Mesendoderm (in vitro differentiated cells): ENCODE results near the gene RUNDC1.

Experiments
- DNase-seq: peaks from one replicate; pipeline ENCODE4 v3.0.0; 2013
- H2AK5ac ChIP-seq: 2 replicates; pipeline ENCODE4 v1.6.1; 2013; ENCODE audit warnings: low read length, inconsistent platforms
- H2BK120ac ChIP-seq: 2 replicates; pipeline ENCODE4 v1.6.1; 2013; ENCODE audit warnings: low read depth, mild to moderate bottlenecking, low read length, moderate library complexity, mixed read lengths
- H2BK15ac ChIP-seq: replicated peaks from 2 replicates; pipeline ENCODE4 v1.6.1; 2013; ENCODE audit warnings: low read depth, mild to moderate bottlenecking, moderate library complexity
- H2BK5ac ChIP-seq: 2 replicates; pipeline ENCODE4 v1.6.1; 2013; ENCODE audit warnings: low read length, inconsistent platforms
- H3K18ac ChIP-seq: 2 replicates; pipeline ENCODE4 v1.6.1; 2013; ENCODE audit warnings: mild to moderate bottlenecking, low read length, mixed read lengths
- H3K23ac ChIP-seq: one replicate; pipeline ENCODE4 v1.6.1; 2013; ENCODE audit warnings: low read length
- H3K27ac ChIP-seq: 2 replicates; pipeline ENCODE4 v1.5.1; 2013; ENCODE audit warnings: low read depth, mild to moderate bottlenecking, inconsistent platforms, low read length, moderate library complexity
- H3K27me3 ChIP-seq: 2 replicates; pipeline ENCODE4 v1.6.1; 2013; ENCODE audit warnings: low read length, control low read depth, mild to moderate bottlenecking, inconsistent platforms; ENCODE audit not compliant: insufficient read depth, poor library complexity
- H3K36me3 ChIP-seq: 2 replicates; pipeline ENCODE4 v1.6.1; 2013; ENCODE audit warnings: low read length, inconsistent platforms; ENCODE audit not compliant: control insufficient read depth, insufficient read depth
- H3K4ac ChIP-seq: one replicate; pipeline ENCODE4 v1.6.1; 2013; ENCODE audit warnings: low read depth, mild to moderate bottlenecking, low read length, moderate library complexity
- H3K4me1 ChIP-seq: 2 replicates; pipeline ENCODE4 v1.6.1; 2013; ENCODE audit warnings: low read depth, low read length, inconsistent platforms; ENCODE audit not compliant: control insufficient read depth
- H3K4me2 ChIP-seq: 2 replicates; pipeline ENCODE4 v1.6.1; 2013; ENCODE audit warnings: low read length
- H3K4me3 ChIP-seq: 2 replicates; pipeline ENCODE4 v1.5.1; 2013; ENCODE audit warnings: mild to moderate bottlenecking, low read length
- H3K56ac ChIP-seq: one replicate; pipeline ENCODE4 v1.6.1; 2013; ENCODE audit warnings: low read length
- H3K79me1 ChIP-seq: 2 replicates; pipeline ENCODE4 v1.6.1; 2013; ENCODE audit warnings: low read length, inconsistent platforms
- H3K79me2 ChIP-seq: 2 replicates; pipeline ENCODE4 v1.6.1; 2013; ENCODE audit warnings: mild to moderate bottlenecking, low read length; ENCODE audit not compliant: control insufficient read depth, insufficient read depth
- H3K9ac ChIP-seq: 2 replicates; pipeline ENCODE4 v1.6.1; 2013; ENCODE audit warnings: low read length, inconsistent platforms
- H4K5ac ChIP-seq: one replicate; pipeline ENCODE4 v1.6.1; 2013; ENCODE audit warnings: low read length
- H4K8ac ChIP-seq: one replicate; pipeline ENCODE4 v1.6.1; 2013; ENCODE audit warnings: low read depth, mild to moderate bottlenecking, control low read depth, low read length, moderate library complexity
- WGBS: extraction: QIAGEN DNeasy Blood & Tissue Kit; methylation state at CpG from one replicate; pipeline ENCODE4 v1.1.7; 2013; ENCODE audit warnings: low lambda C conversion rate, missing lambda C conversion rate; ENCODE audit not compliant: insufficient coverage; ENCODE audit errors: extremely low coverage; 5-methylcytosine and 5-hydroxymethylcytosine counted together

The RUNDC1 gene

GRCh38 chr17:42982266-42982665 lies 1.9 kb downstream of the RUNDC1 start:
- no peak overlapping the region for H3K18ac ChIP-seq
- H4K5ac ChIP-seq: no peak overlapping the region
- no peak overlapping the region for H3K56ac ChIP-seq
- no peak overlapping the region for H3K9ac ChIP-seq
- H3K36me3 ChIP-seq: peaks cover 1% of the 10 kb centered on the region
- peaks cover 5% of the 10 kb centered on the region for H3K79me1 ChIP-seq
- H2BK15ac ChIP-seq: no peak overlapping the region
- H2BK120ac ChIP-seq: no peak overlapping the region
- no peak overlapping the region for H3K27ac ChIP-seq
- H3K79me2 ChIP-seq: peaks cover 5% of the 10 kb centered on the region
- no peak overlapping the region for H3K23ac ChIP-seq
- H4K8ac ChIP-seq: no peak overlapping the region
- no peak overlapping the region for H2BK5ac ChIP-seq
- H3K4ac ChIP-seq: no peak overlapping the region
- H2AK5ac ChIP-seq: no peak overlapping the region
- no peak for DNase-seq
- no peak overlapping the region for H3K4me2 ChIP-seq
- no peak overlapping the region for H3K4me3 ChIP-seq
- peaks cover 1% of the 10 kb centered on the region for H3K4me1 ChIP-seq
- H3K27me3 ChIP-seq: no peaks in the 10 kb centered on the region

- H3K18ac ChIP-seq: no peak overlapping the region
- H2BK120ac ChIP-seq: no peak overlapping the region
- peaks cover 3% of the 10 kb centered on the region for H3K36me3 ChIP-seq
- peaks cover 5% of the 10 kb centered on the region for H3K79me2 ChIP-seq
- H3K23ac ChIP-seq: no peak overlapping the region
- H4K5ac ChIP-seq: no peak overlapping the region
- no peak overlapping the region for H4K8ac ChIP-seq
- H3K79me1 ChIP-seq: peaks cover 5% of the 10 kb centered on the region
- no peak overlapping the region for H3K27ac ChIP-seq
- H2BK5ac ChIP-seq: no peak overlapping the region
- WGBS: no CpG with 5 or more reads among the region's 1 CpG
- H2AK5ac ChIP-seq: no peak overlapping the region
- no peak overlapping the region for H3K9ac ChIP-seq
- H3K4me1 ChIP-seq: no peaks in the 10 kb centered on the region
- H2BK15ac ChIP-seq: no peak overlapping the region
- H3K4me3 ChIP-seq: no peak overlapping the region
- no peak overlapping the region for H3K4ac ChIP-seq
- H3K56ac ChIP-seq: no peak overlapping the region
- no peaks in the 10 kb centered on the region for H3K27me3 ChIP-seq
- DNase-seq: no peak
- no peak overlapping the region for H3K4me2 ChIP-seq
Observed at GRCh38 chr17:42985225-42985624, 4.9 kb downstream of the RUNDC1 start.

GRCh38 chr17:42989141-42989540 lies 8.8 kb downstream of the RUNDC1 start:
- Histone ChIP-seq H3K36me3 (peaks cover 15% of the 10 kb centered on the region), H3K4me1 (no peaks in the 10 kb centered on the region), H2BK5ac (no peak overlapping the region), H3K79me2 (no peaks in the 10 kb centered on the region), H3K18ac (no peak overlapping the region), H3K27ac (no peak overlapping the region), H3K4ac (no peak overlapping the region), H2AK5ac (no peak overlapping the region), H3K79me1 (no peaks in the 10 kb centered on the region), H3K23ac (no peak overlapping the region), H3K4me2 (no peak overlapping the region), H2BK15ac (no peak overlapping the region), H2BK120ac (no peak overlapping the region), H3K56ac (no peak overlapping the region), H4K5ac (no peak overlapping the region), H3K27me3 (no peaks in the 10 kb centered on the region), H4K8ac (no peak overlapping the region), H3K4me3 (no peak overlapping the region), H3K9ac (no peak overlapping the region)
- WGBS: no CpG with 5 or more reads among the region's 5 CpGs
- no peak for DNase-seq

- no peak overlapping the region for H2AK5ac ChIP-seq
- no peaks in the 10 kb centered on the region for H3K27me3 ChIP-seq
- no peaks in the 10 kb centered on the region for H3K4me1 ChIP-seq
- no CpG with 5 or more reads among the region's 6 CpGs for whole genome bisulfite sequencing
- no peak overlapping the region for H2BK15ac ChIP-seq
- no peak overlapping the region for H3K23ac ChIP-seq
- H3K4me2 ChIP-seq: no peak overlapping the region
- no peaks in the 10 kb centered on the region for H3K79me2 ChIP-seq
- H2BK120ac ChIP-seq: no peak overlapping the region
- no peak overlapping the region for H3K4ac ChIP-seq
- no peak overlapping the region for H3K27ac ChIP-seq
- H4K8ac ChIP-seq: no peak overlapping the region
- no peak overlapping the region for H2BK5ac ChIP-seq
- H3K79me1 ChIP-seq: no peaks in the 10 kb centered on the region
- no peak overlapping the region for H3K9ac ChIP-seq
- no peak overlapping the region for H3K18ac ChIP-seq
- no peak overlapping the region for H3K4me3 ChIP-seq
- no peak for DNase-seq
- no peak overlapping the region for H3K56ac ChIP-seq
- no peak overlapping the region for H4K5ac ChIP-seq
- H3K36me3 ChIP-seq: peaks cover 15% of the 10 kb centered on the region
Observed at GRCh38 chr17:42989726-42990652, 9.6 kb downstream of the RUNDC1 start.

GRCh38 chr17:42991471-42991870 lies 11.1 kb downstream of the RUNDC1 start:
- no peak overlapping the region for H3K9ac ChIP-seq
- H3K23ac ChIP-seq: no peak overlapping the region
- H3K4ac ChIP-seq: no peak overlapping the region
- H2BK5ac ChIP-seq: no peak overlapping the region
- H3K27me3 ChIP-seq: no peaks in the 10 kb centered on the region
- no peak for DNase-seq
- no CpG with 5 or more reads among the region's 6 CpGs for WGBS
- H3K36me3 ChIP-seq: peaks cover 15% of the 10 kb centered on the region
- H3K4me1 ChIP-seq: no peaks in the 10 kb centered on the region
- no peak overlapping the region for H2BK15ac ChIP-seq
- no peak overlapping the region for H2AK5ac ChIP-seq
- no peak overlapping the region for H3K18ac ChIP-seq
- H3K56ac ChIP-seq: no peak overlapping the region
- H3K79me2 ChIP-seq: no peaks in the 10 kb centered on the region
- no peak overlapping the region for H3K4me2 ChIP-seq
- no peak overlapping the region for H4K8ac ChIP-seq
- no peak overlapping the region for H3K4me3 ChIP-seq
- H3K79me1 ChIP-seq: no peaks in the 10 kb centered on the region
- no peak overlapping the region for H4K5ac ChIP-seq
- H3K27ac ChIP-seq: no peak overlapping the region
- no peak overlapping the region for H2BK120ac ChIP-seq

- DNase-seq: no peak
- Histone ChIP-seq H4K5ac (no peak overlapping the region), H3K79me1 (no peaks in the 10 kb centered on the region), H3K4ac (no peak overlapping the region), H3K56ac (no peak overlapping the region), H3K4me3 (no peak overlapping the region), H3K27me3 (no peaks in the 10 kb centered on the region), H3K4me1 (no peaks in the 10 kb centered on the region), H3K23ac (no peak overlapping the region), H3K4me2 (no peak overlapping the region), H3K18ac (no peak overlapping the region), H4K8ac (no peak overlapping the region), H2BK15ac (no peak overlapping the region), H3K79me2 (no peaks in the 10 kb centered on the region), H3K36me3 (peaks cover 13% of the 10 kb centered on the region), H2BK120ac (no peak overlapping the region), H2BK5ac (no peak overlapping the region), H3K27ac (no peak overlapping the region), H3K9ac (no peak overlapping the region), H2AK5ac (no peak overlapping the region)
- no CpG with 5 or more reads among the region's 5 CpGs for WGBS
Observed at GRCh38 chr17:42992872-42993271, 12.5 kb downstream of the RUNDC1 start.
